ENCODE data around the gene SZRD1. TPM values are rescaled to one million over a fixed set of nuclear protein-coding genes. Genes with fewer than 3 reads are reported as not detected.

Gene SZRD1
- total and polyA plus RNA-seq, 2 donors from 2014 or later: 77.3 to 127 TPM

DNA sequence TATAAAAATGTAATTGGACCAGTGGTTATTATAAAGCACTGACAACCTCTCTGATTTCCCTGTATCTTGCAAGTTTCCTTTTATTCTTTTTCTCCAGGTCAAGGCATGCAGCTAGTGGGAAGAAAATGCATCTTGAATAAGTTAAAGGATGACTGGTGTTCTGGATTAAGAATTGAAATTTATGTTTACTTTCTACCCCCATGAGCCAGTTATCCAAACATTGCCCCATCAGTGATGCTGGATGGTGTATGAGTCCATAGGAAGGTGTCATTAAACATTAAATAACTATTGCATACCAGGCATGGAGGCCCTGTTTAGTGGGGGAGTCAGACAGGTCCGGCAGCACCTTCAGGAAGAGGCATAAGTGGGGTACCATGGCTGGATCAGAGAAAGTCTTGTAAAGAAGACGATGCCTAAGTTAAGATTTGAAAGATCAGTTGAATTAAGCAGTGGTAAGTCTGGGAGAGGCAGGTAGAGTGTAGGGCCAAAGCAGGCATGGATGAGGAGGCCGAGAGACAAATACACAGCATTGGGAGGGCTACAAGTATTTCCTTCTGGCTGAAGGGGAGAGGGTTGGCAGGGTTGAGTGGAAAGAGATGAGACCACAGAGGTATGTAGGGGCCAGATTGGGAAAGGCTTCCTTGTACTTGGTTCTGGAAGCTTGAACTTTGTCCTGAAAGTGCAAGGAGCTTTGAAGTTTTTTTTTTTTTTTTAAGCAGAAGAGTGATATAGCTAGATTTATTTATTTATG lies 5.7 kb downstream of the SZRD1 start:
- no peak for FAIRE-seq
- Histone ChIP-seq H3K27me3 (ENCODE audit: control insufficient read depth, insufficient read depth, low read length) (no peaks in the 10 kb centered on the region), H3K4me1 (ENCODE audit: control insufficient read depth in 2 of 3, insufficient read depth in 2 of 3, low read depth in 1 of 3, low read length in 3 of 3) (peaks cover 9 to 38% (median 29%) of the 10 kb centered on the region in 3 donors), H3K4me3 (ENCODE audit: low read length in 3 of 3) (no peak overlapping the region), H3K9ac (ENCODE audit: low read length in 3 of 3) (no peak overlapping the region), H3K9me3 (ENCODE audit: control insufficient read depth in 2 of 3, insufficient read depth in 1 of 3, low read length in 3 of 3) (no peaks in the 10 kb centered on the region), H3K27ac (ENCODE audit: low read depth in 2 of 2, low read length in 2 of 2) (no peak overlapping the region), H3K36me3 (ENCODE audit: control insufficient read depth in 2 of 3, insufficient read depth in 3 of 3, low read length in 3 of 3) (peaks cover 0 to 2% (median 0%) of the 10 kb centered on the region in 3 donors)
- DNase-seq: no peak
- intact Hi-C loops (cut with DNase I): no loop called here
- TF ChIP-seq, protein P1, sequence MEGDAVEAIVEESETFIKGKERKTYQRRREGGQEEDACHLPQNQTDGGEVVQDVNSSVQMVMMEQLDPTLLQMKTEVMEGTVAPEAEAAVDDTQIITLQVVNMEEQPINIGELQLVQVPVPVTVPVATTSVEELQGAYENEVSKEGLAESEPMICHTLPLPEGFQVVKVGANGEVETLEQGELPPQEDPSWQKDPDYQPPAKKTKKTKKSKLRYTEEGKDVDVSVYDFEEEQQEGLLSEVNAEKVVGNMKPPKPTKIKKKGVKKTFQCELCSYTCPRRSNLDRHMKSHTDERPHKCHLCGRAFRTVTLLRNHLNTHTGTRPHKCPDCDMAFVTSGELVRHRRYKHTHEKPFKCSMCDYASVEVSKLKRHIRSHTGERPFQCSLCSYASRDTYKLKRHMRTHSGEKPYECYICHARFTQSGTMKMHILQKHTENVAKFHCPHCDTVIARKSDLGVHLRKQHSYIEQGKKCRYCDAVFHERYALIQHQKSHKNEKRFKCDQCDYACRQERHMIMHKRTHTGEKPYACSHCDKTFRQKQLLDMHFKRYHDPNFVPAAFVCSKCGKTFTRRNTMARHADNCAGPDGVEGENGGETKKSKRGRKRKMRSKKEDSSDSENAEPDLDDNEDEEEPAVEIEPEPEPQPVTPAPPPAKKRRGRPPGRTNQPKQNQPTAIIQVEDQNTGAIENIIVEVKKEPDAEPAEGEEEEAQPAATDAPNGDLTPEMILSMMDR (IDR thresholded peaks at IDR 0.05; ENCODE audit: borderline replicate concordance, extremely low read depth, insufficient read depth): no peak

DNA sequence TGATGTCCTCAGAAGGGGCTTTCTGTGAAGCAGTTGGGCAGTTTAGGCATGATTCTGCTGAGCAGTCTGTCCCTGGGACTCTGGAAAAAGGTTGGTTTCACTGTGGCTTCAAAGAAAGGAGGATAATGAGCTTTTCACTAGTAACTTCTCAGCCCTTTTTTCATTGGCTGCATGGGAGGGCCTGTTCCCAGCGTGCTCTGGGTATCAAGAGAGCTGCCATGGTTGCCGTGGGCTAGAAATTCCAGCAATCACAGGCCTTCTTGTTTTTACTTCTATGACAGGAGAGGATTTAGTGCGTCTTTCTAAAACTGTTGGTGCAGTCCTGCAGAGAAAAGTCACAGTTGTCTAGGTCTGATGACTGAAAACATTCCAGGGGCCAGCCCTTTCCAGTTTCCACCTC lies 7.2 kb downstream of the SZRD1 start:
- intact Hi-C loops (cut with DNase I): no loop called here

DNA sequence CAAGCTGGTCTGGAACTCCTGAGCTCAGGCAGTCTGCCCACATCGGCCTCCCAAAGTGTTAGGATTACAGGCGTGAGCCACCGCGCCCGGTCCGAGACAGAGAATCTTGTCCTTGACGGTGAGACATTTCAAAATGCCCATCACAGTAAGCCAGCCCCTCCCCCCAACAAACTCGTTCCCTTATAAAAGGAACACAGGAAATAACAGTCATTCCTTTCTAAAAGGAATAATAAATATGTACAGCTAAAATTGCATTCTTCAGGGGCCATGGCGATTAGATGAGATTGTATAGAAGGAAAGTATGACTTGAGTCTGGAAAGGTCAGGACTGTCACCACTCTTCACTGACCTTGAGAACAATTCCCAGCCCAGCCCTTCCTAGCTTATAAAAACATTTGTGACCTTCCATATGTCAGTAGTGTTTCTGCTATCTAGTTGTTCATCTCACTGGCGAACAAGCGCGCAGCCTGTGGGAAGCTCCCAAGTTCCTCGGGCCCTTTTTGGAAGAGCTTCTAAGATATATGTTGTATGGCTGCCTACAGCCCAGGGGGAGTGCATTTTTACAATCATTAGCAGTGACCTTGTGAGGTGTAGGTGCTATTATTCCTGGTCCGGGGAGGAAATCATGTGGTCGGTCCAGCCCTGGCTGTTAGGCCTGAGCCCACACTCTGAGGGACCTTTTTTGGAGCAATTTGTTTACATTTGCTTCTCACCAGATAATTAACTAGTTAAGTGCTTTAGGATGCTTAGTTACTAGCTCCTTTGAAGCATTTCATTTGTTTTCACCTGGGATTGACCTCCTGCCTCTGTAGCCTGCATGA lies 8.7 kb downstream of the SZRD1 start:
- intact Hi-C loops (cut with DNase I): no loop called here
- Histone ChIP-seq H3K4me3 (ENCODE audit: low read length in 3 of 3) (peak overlapping the region in 1 of 3 donors; percentile 4), H3K9ac (ENCODE audit: low read length in 3 of 3) (peak overlapping the region in 1 of 3 donors; percentile 35)

More for the DNA sequence above, 7.2 kb downstream of the SZRD1 start:
- DNase-seq (peak in 2 of 5 donors; percentile 25 to 39), FAIRE-seq (no peak)
- no peak overlapping the region for H3K4me3 ChIP-seq (ENCODE audit: low read length in 3 of 3)
- H3K9ac ChIP-seq (ENCODE audit: low read length in 3 of 3): no peak overlapping the region
- TF ChIP-seq, protein P1 (IDR thresholded peaks at IDR 0.05; ENCODE audit: borderline replicate concordance, extremely low read depth, insufficient read depth): no peak
- H3K27me3 ChIP-seq (ENCODE audit: control insufficient read depth, insufficient read depth, low read length): no peaks in the 10 kb centered on the region
- H3K36me3 ChIP-seq (ENCODE audit: control insufficient read depth in 2 of 3, insufficient read depth in 3 of 3, low read length in 3 of 3): peaks cover 0 to 2% (median 0%) of the 10 kb centered on the region in 3 donors
- H3K27ac ChIP-seq (ENCODE audit: low read depth in 2 of 2, low read length in 2 of 2): no peak overlapping the region
- peaks cover 5 to 41% (median 25%) of the 10 kb centered on the region in 3 donors for H3K4me1 ChIP-seq (ENCODE audit: control insufficient read depth in 2 of 3, insufficient read depth in 2 of 3, low read depth in 1 of 3, low read length in 3 of 3)
- no peaks in the 10 kb centered on the region for H3K9me3 ChIP-seq (ENCODE audit: control insufficient read depth in 2 of 3, insufficient read depth in 1 of 3, low read length in 3 of 3)

More for the DNA sequence above, 8.7 kb downstream of the SZRD1 start:
- Histone ChIP-seq H3K36me3 (ENCODE audit: control insufficient read depth in 2 of 3, insufficient read depth in 3 of 3, low read length in 3 of 3) (peaks cover 0 to 2% (median 0%) of the 10 kb centered on the region in 3 donors), H3K27me3 (ENCODE audit: control insufficient read depth, insufficient read depth, low read length) (no peaks in the 10 kb centered on the region), H3K9me3 (ENCODE audit: control insufficient read depth in 2 of 3, insufficient read depth in 1 of 3, low read length in 3 of 3) (no peaks in the 10 kb centered on the region), H3K27ac (ENCODE audit: low read depth in 2 of 2, low read length in 2 of 2) (peak overlapping the region; percentile 33 to 34), H3K4me1 (ENCODE audit: control insufficient read depth in 2 of 3, insufficient read depth in 2 of 3, low read depth in 1 of 3, low read length in 3 of 3) (peaks cover 5 to 41% (median 27%) of the 10 kb centered on the region in 3 donors)
- FAIRE-seq (no peak), DNase-seq (peak in 3 of 5 donors; percentile 26 to 53 (median 42))
- TF ChIP-seq, protein P1 (IDR thresholded peaks at IDR 0.05; ENCODE audit: borderline replicate concordance, extremely low read depth, insufficient read depth): no peak
